Measurements from ENCODE around the gene AGR2.

The AGR2 gene

GRCh38 chr7:16762177-16762576 lies 42.6 kb downstream of the AGR2 start:
- H3K9ac ChIP-seq (ENCODE audit: low read length) = no peak overlapping the region
- H3K27ac ChIP-seq (ENCODE audit: low read depth, low read length) = no peak overlapping the region
- no peak overlapping the region for H3K4me3 ChIP-seq (ENCODE audit: low read length)
- H3K4me1 ChIP-seq (ENCODE audit: control insufficient read depth, insufficient read depth, low read length) = no peaks in the 10 kb centered on the region
- H3K36me3 ChIP-seq (ENCODE audit: control insufficient read depth, insufficient read depth, low read length) = no peaks in the 10 kb centered on the region
- no peaks in the 10 kb centered on the region for H3K27me3 ChIP-seq (ENCODE audit: control insufficient read depth, insufficient read depth, low read length)

GRCh38 chr7:16759840-16760239 lies 45.0 kb downstream of the AGR2 start:
- H3K9ac ChIP-seq (ENCODE audit: low read length) = no peak overlapping the region
- no peak overlapping the region for H3K4me3 ChIP-seq (ENCODE audit: low read length)
- H3K36me3 ChIP-seq (ENCODE audit: control insufficient read depth, insufficient read depth, low read length) = no peaks in the 10 kb centered on the region
- no peak overlapping the region for H3K27ac ChIP-seq (ENCODE audit: low read depth, low read length)
- H3K27me3 ChIP-seq (ENCODE audit: control insufficient read depth, insufficient read depth, low read length) = no peaks in the 10 kb centered on the region
- no peaks in the 10 kb centered on the region for H3K4me1 ChIP-seq (ENCODE audit: control insufficient read depth, insufficient read depth, low read length)

- Histone ChIP-seq H3K4me3 (ENCODE audit: low read length) (no peak overlapping the region), H3K9ac (ENCODE audit: low read length) (peak overlapping the region; percentile 33), H3K4me1 (ENCODE audit: control insufficient read depth, insufficient read depth, low read length) (no peaks in the 10 kb centered on the region), H3K27ac (ENCODE audit: low read depth, low read length) (no peak overlapping the region), H3K36me3 (ENCODE audit: control insufficient read depth, insufficient read depth, low read length) (no peaks in the 10 kb centered on the region), H3K27me3 (ENCODE audit: control insufficient read depth, insufficient read depth, low read length) (peaks cover 2% of the 10 kb centered on the region)
These were observed 45.9 kb downstream of the AGR2 start for GRCh38 chr7:16758631-16759611.

- Histone ChIP-seq H3K36me3 (ENCODE audit: control insufficient read depth, insufficient read depth, low read length) (no peaks in the 10 kb centered on the region), H3K4me3 (ENCODE audit: low read length) (no peak overlapping the region), H3K27me3 (ENCODE audit: control insufficient read depth, insufficient read depth, low read length) (peaks cover 2% of the 10 kb centered on the region), H3K4me1 (ENCODE audit: control insufficient read depth, insufficient read depth, low read length) (no peaks in the 10 kb centered on the region), H3K9ac (ENCODE audit: low read length) (no peak overlapping the region), H3K27ac (ENCODE audit: low read depth, low read length) (no peak overlapping the region)
These were observed 46.8 kb downstream of the AGR2 start for GRCh38 chr7:16758036-16758435.

GRCh38 chr7:16755397-16755796 lies 49.4 kb downstream of the AGR2 start:
- Histone ChIP-seq H3K36me3 (ENCODE audit: control insufficient read depth, insufficient read depth, low read length) (no peaks in the 10 kb centered on the region), H3K4me3 (ENCODE audit: low read length) (peak overlapping the region; percentile 78), H3K9ac (ENCODE audit: low read length) (no peak overlapping the region), H3K27me3 (ENCODE audit: control insufficient read depth, insufficient read depth, low read length) (peaks cover 2% of the 10 kb centered on the region), H3K27ac (ENCODE audit: low read depth, low read length) (no peak overlapping the region), H3K4me1 (ENCODE audit: control insufficient read depth, insufficient read depth, low read length) (no peaks in the 10 kb centered on the region)

- Histone ChIP-seq H3K4me1 (ENCODE audit: control insufficient read depth, insufficient read depth, low read length) (no peaks in the 10 kb centered on the region), H3K27ac (ENCODE audit: low read depth, low read length) (no peak overlapping the region), H3K4me3 (ENCODE audit: low read length) (peak overlapping the region; percentile 78), H3K9ac (ENCODE audit: low read length) (no peak overlapping the region), H3K36me3 (ENCODE audit: control insufficient read depth, insufficient read depth, low read length) (no peaks in the 10 kb centered on the region), H3K27me3 (ENCODE audit: control insufficient read depth, insufficient read depth, low read length) (peaks cover 2% of the 10 kb centered on the region)
These were observed 49.9 kb downstream of the AGR2 start for GRCh38 chr7:16754856-16755317.

GRCh38 chr7:16753932-16754855 lies 50.6 kb downstream of the AGR2 start:
- peaks cover 2% of the 10 kb centered on the region for H3K27me3 ChIP-seq (ENCODE audit: control insufficient read depth, insufficient read depth, low read length)
- no peaks in the 10 kb centered on the region for H3K4me1 ChIP-seq (ENCODE audit: control insufficient read depth, insufficient read depth, low read length)
- H3K36me3 ChIP-seq (ENCODE audit: control insufficient read depth, insufficient read depth, low read length) = no peaks in the 10 kb centered on the region
- H3K9ac ChIP-seq (ENCODE audit: low read length) = no peak overlapping the region
- H3K27ac ChIP-seq (ENCODE audit: low read depth, low read length) = no peak overlapping the region
- peak overlapping the region; percentile 78 for H3K4me3 ChIP-seq (ENCODE audit: low read length)

GRCh38 chr7:16753102-16753931 lies 51.5 kb downstream of the AGR2 start, which contains the start of gene TSPAN13:
TSPAN13 (plus strand) TSS chr7:16753755; CDS start chr7:16753968, 213 bp downstream.
- no peak within 1 kb of the TSS for H3K9ac ChIP-seq (ENCODE audit: low read length)
- H3K4me1 ChIP-seq (ENCODE audit: control insufficient read depth, insufficient read depth, low read length) = no peaks in the 10 kb centered on the region
- peaks cover 2% of the 10 kb centered on the region for H3K27me3 ChIP-seq (ENCODE audit: control insufficient read depth, insufficient read depth, low read length)
- peak within 1 kb of the TSS; percentile 78 for H3K4me3 ChIP-seq (ENCODE audit: low read length)
- no peak within 1 kb of the TSS for H3K27ac ChIP-seq (ENCODE audit: low read depth, low read length)
- H3K36me3 ChIP-seq (ENCODE audit: control insufficient read depth, insufficient read depth, low read length) = no peaks in the 10 kb centered on the region

GRCh38 chr7:16747102-16747501 lies 57.7 kb downstream of the AGR2 start:
- H3K27ac ChIP-seq (ENCODE audit: low read depth, low read length) = no peak overlapping the region
- no peaks in the 10 kb centered on the region for H3K4me1 ChIP-seq (ENCODE audit: control insufficient read depth, insufficient read depth, low read length)
- no peaks in the 10 kb centered on the region for H3K27me3 ChIP-seq (ENCODE audit: control insufficient read depth, insufficient read depth, low read length)
- no peak overlapping the region for H3K4me3 ChIP-seq (ENCODE audit: low read length)
- H3K9ac ChIP-seq (ENCODE audit: low read length) = no peak overlapping the region
- H3K36me3 ChIP-seq (ENCODE audit: control insufficient read depth, insufficient read depth, low read length) = no peaks in the 10 kb centered on the region

- Histone ChIP-seq H3K27ac (ENCODE audit: low read depth, low read length) (no peak overlapping the region), H3K27me3 (ENCODE audit: control insufficient read depth, insufficient read depth, low read length) (no peaks in the 10 kb centered on the region), H3K4me1 (ENCODE audit: control insufficient read depth, insufficient read depth, low read length) (no peaks in the 10 kb centered on the region), H3K9ac (ENCODE audit: low read length) (no peak overlapping the region), H3K36me3 (ENCODE audit: control insufficient read depth, insufficient read depth, low read length) (no peaks in the 10 kb centered on the region), H3K4me3 (ENCODE audit: low read length) (no peak overlapping the region)
These were observed 59.2 kb downstream of the AGR2 start for GRCh38 chr7:16745645-16746044.

- no peaks in the 10 kb centered on the region for H3K27me3 ChIP-seq (ENCODE audit: control insufficient read depth, insufficient read depth, low read length)
- no peak overlapping the region for H3K9ac ChIP-seq (ENCODE audit: low read length)
- no peak overlapping the region for H3K27ac ChIP-seq (ENCODE audit: low read depth, low read length)
- H3K36me3 ChIP-seq (ENCODE audit: control insufficient read depth, insufficient read depth, low read length) = no peaks in the 10 kb centered on the region
- H3K4me3 ChIP-seq (ENCODE audit: low read length) = no peak overlapping the region
- H3K4me1 ChIP-seq (ENCODE audit: control insufficient read depth, insufficient read depth, low read length) = no peaks in the 10 kb centered on the region
These were observed 60.1 kb downstream of the AGR2 start for GRCh38 chr7:16744518-16745250.
